Neural cell (in vitro differentiated cells): ENCODE results near the gene CLEC3A. TPM values are rescaled to one million over a fixed set of nuclear protein-coding genes. Genes with fewer than 3 reads are reported as not detected.

Experiments used
- H2AFZ ChIP-seq: fragments of 200-600, 300-800 bp; sonication (generic), shearing (Covaris generic); 2 replicates; pipeline ENCODE4 v1.6.0; 2014; ENCODE audit warnings: low read depth, mild to moderate bottlenecking, antibody characterized with exemption, low read length, moderate library complexity
- H3F3A ChIP-seq: fragments of 200-600 bp; shearing (Covaris generic); 2 replicates; pipeline ENCODE4 v1.6.1; 2016; ENCODE audit warnings: mild to moderate bottlenecking, moderate library complexity, mixed read lengths, antibody characterized with exemption, low read length; ENCODE audit not compliant: insufficient read depth, poor library complexity, severe bottlenecking
- H3K27ac ChIP-seq: fragments of 200-600, 300-800 bp; sonication (generic), shearing (Covaris generic); 2 replicates; pipeline ENCODE4 v1.5.1; 2014; ENCODE audit warnings: mild to moderate bottlenecking, low read length, moderate library complexity
- H3K27me3 ChIP-seq: fragments of 300-800, 200-600 bp; sonication (generic), shearing (Covaris generic); 2 replicates; pipeline ENCODE4 v1.6.0; 2014; ENCODE audit warnings: mild to moderate bottlenecking, low read depth, low read length, moderate library complexity; ENCODE audit not compliant: insufficient read depth
- H3K36me3 ChIP-seq: fragments of 300-800, 200-600 bp; sonication (generic), shearing (Covaris generic); 2 replicates; pipeline ENCODE4 v1.5.1; 2014; ENCODE audit warnings: mild to moderate bottlenecking, antibody characterized with exemption, low read length, moderate library complexity; ENCODE audit not compliant: insufficient read depth
- H3K4me2 ChIP-seq: fragments of 300-800, 200-600 bp; sonication (generic), shearing (Covaris generic); 2 replicates; pipeline ENCODE4 v1.6.0; 2014; ENCODE audit warnings: mild to moderate bottlenecking, low read length
- H3K4me3 ChIP-seq: fragments of 300-800, 200-600 bp; sonication (generic), shearing (Covaris generic); 2 replicates; pipeline ENCODE4 v1.5.1; 2014; ENCODE audit warnings: mild to moderate bottlenecking, low read length, moderate library complexity
- H3K79me2 ChIP-seq: fragments of 200-600 bp; shearing (Covaris generic); replicated peaks from 2 replicates; pipeline ENCODE4 v1.6.0; 2014; ENCODE audit warnings: mild to moderate bottlenecking, low read length, moderate library complexity; ENCODE audit not compliant: insufficient read depth
- H3K9ac ChIP-seq: fragments of 300-800, 200-600 bp; sonication (generic), shearing (Covaris generic); 2 replicates; pipeline ENCODE4 v1.6.1; 2016; ENCODE audit warnings: mild to moderate bottlenecking, low read length, mixed read lengths
- H3K9me2 ChIP-seq: fragments of 200-600 bp; shearing (Covaris generic); 2 replicates; pipeline ENCODE4 v1.6.1; 2016; ENCODE audit warnings: mild to moderate bottlenecking, low read length, mixed read lengths; ENCODE audit not compliant: insufficient read depth
- H3K9me3 ChIP-seq: fragments of 200-600, 300-800 bp; sonication (generic), shearing (Covaris generic); 2 replicates; pipeline ENCODE4 v1.6.1; 2016; ENCODE audit warnings: mild to moderate bottlenecking, mixed run types, low read length, moderate library complexity, mixed read lengths
- H4K20me1 ChIP-seq: fragments of 200-600 bp; shearing (Covaris generic); 2 replicates; pipeline ENCODE4 v1.6.1; 2016; ENCODE audit warnings: mild to moderate bottlenecking, mixed run types; ENCODE audit not compliant: insufficient read depth
- CTCF ChIP-seq: fragments of 450-650 bp; IDR thresholded peaks from 2 replicates; pipeline ENCODE4 v1.5.1; 2014; ENCODE audit warnings: antibody characterized with exemption, mild to moderate bottlenecking, moderate library complexity; ENCODE audit not compliant: poor library complexity, severe bottlenecking
- EP300 ChIP-seq: fragments of 450-650 bp; conservative IDR thresholded peaks from 2 replicates; pipeline ENCODE4 v1.6.1; 2014; ENCODE audit warnings: antibody characterized with exemption, mild to moderate bottlenecking, moderate library complexity; ENCODE audit not compliant: poor library complexity, severe bottlenecking
- EZH2 ChIP-seq: fragments of 200-600, 300-800 bp; shearing (Covaris generic), sonication (generic); IDR thresholded peaks from 2 replicates; pipeline ENCODE4 v1.6.1; 2014; ENCODE audit warnings: antibody characterized with exemption, low read length, borderline replicate concordance, mild to moderate bottlenecking; ENCODE audit not compliant: insufficient read depth, poor library complexity, severe bottlenecking
- MXI1 ChIP-seq: fragments of 450-650 bp; conservative IDR thresholded peaks from 2 replicates; pipeline ENCODE4 v1.6.1; 2014; ENCODE audit warnings: antibody characterized with exemption, mild to moderate bottlenecking; ENCODE audit not compliant: poor library complexity, severe bottlenecking
- POLR2AphosphoS5 ChIP-seq: IDR thresholded peaks from 2 replicates; pipeline ENCODE4 v1.6.1; 2012
- RAD21 ChIP-seq: fragments of 450-650 bp; conservative IDR thresholded peaks from 2 replicates; pipeline ENCODE4 v1.6.1; 2014; ENCODE audit warnings: antibody characterized with exemption, mild to moderate bottlenecking, moderate library complexity
- REST ChIP-seq: IDR thresholded peaks from 2 replicates; pipeline ENCODE4 v1.6.1; 2012; ENCODE audit warnings: borderline replicate concordance
- SMC3 ChIP-seq: fragments of 450-650 bp; conservative IDR thresholded peaks from 2 replicates; pipeline ENCODE4 v1.6.1; 2014; ENCODE audit warnings: antibody characterized with exemption, mild to moderate bottlenecking, moderate library complexity; ENCODE audit not compliant: poor library complexity
- TAF1 ChIP-seq: IDR thresholded peaks from 2 replicates; pipeline ENCODE4 v1.6.1; 2012; ENCODE audit warnings: low read depth
- polyA plus RNA-seq: library from polyadenylated mRNA; depleted of rRNA; stranded (reverse); fragments of >200 nt; gene quantifications from 2 replicates; pipeline ENCODE4 v1.2.3, GENCODE V29; 2014

The CLEC3A gene
- polyA plus RNA-seq, 1 donor from 2014 or later, result not detected

GRCh38 chr16:77977339-77977738 is 45.0 kb upstream of the CLEC3A start:
- H3K4me3 ChIP-seq, result no peak overlapping the region
- no peak overlapping the region for H3K4me2 ChIP-seq
- no peak overlapping the region for H2AFZ ChIP-seq
- H3K9ac ChIP-seq, result no peak overlapping the region
- H3K9me3 ChIP-seq, result no peaks in the 10 kb centered on the region
- no peaks in the 10 kb centered on the region for H3K79me2 ChIP-seq
- H4K20me1 ChIP-seq, result no peaks in the 10 kb centered on the region
- no peaks in the 10 kb centered on the region for H3K36me3 ChIP-seq
- H3K27me3 ChIP-seq, result no peaks in the 10 kb centered on the region
- no peaks in the 10 kb centered on the region for H3K9me2 ChIP-seq
- no peaks in the 10 kb centered on the region for H3F3A ChIP-seq
- no peak overlapping the region for H3K27ac ChIP-seq
- TF ChIP-seq POLR2AphosphoS5 (no peak), CTCF (no peak), SMC3 (no peak), TAF1 (no peak), REST (no peak), RAD21 (no peak), MXI1 (no peak), EZH2 (no peak), EP300 (no peak)

- Histone ChIP-seq H3K9me3 (no peaks in the 10 kb centered on the region), H3K4me3 (no peak overlapping the region), H3K9ac (no peak overlapping the region), H2AFZ (no peak overlapping the region), H3K27me3 (no peaks in the 10 kb centered on the region), H3K79me2 (no peaks in the 10 kb centered on the region), H3F3A (no peaks in the 10 kb centered on the region), H3K9me2 (no peaks in the 10 kb centered on the region), H4K20me1 (no peaks in the 10 kb centered on the region), H3K27ac (no peak overlapping the region), H3K36me3 (no peaks in the 10 kb centered on the region), H3K4me2 (no peak overlapping the region)
- no peak for TF ChIP-seq EZH2
- TF ChIP-seq SMC3, result no peak
- TF ChIP-seq RAD21, result no peak
- no peak for TF ChIP-seq REST
- no peak for TF ChIP-seq MXI1
- no peak for TF ChIP-seq POLR2AphosphoS5
- no peak for TF ChIP-seq TAF1
- no peak for TF ChIP-seq EP300
- no peak for TF ChIP-seq CTCF
Observed at GRCh38 chr16:77985111-77985510, 37.2 kb upstream of the CLEC3A start.
